ENCODE measurements around the gene RAB36.

Gene RAB36

DNA sequence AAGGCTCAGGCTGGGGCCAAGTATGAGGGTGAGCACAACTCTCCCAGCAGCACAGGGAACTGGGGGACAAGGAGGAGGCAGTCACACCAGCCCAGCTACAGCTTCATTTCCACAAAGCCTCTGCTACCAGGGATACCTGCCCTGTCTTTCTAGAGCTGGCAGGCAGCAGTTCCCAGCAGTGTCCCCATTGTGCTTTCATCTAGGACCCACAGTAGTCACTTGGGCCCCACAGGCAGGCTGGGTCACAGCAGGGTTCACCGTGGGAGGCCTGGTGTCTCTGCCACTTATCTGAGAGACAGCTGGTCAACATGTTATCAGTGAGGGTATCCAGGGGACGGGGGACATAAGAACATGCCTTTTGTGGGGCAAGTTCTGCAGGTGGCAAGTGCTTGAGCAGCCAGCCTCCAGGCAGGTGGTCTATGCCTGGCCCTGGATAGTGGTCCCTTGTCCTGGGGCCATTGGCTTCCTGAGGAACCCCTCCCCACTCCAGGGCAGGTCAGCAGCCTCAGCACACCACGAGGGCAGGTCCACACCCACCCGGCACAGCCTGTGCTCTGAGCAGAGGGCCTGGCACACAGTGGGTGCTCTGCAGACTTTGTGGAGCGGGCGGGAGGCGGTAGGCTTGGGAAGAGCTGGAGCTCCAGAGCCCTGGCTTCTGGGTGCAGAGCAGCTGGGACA lies 45.0 kb upstream of the RAB36 start:
- H3K4me3 ChIP-seq (replicated peaks; ENCODE audit: low read depth, low read length) = no peak overlapping the region
- no peak for DNase-seq (ENCODE audit: low read depth)
- TF ChIP-seq, protein P1, sequence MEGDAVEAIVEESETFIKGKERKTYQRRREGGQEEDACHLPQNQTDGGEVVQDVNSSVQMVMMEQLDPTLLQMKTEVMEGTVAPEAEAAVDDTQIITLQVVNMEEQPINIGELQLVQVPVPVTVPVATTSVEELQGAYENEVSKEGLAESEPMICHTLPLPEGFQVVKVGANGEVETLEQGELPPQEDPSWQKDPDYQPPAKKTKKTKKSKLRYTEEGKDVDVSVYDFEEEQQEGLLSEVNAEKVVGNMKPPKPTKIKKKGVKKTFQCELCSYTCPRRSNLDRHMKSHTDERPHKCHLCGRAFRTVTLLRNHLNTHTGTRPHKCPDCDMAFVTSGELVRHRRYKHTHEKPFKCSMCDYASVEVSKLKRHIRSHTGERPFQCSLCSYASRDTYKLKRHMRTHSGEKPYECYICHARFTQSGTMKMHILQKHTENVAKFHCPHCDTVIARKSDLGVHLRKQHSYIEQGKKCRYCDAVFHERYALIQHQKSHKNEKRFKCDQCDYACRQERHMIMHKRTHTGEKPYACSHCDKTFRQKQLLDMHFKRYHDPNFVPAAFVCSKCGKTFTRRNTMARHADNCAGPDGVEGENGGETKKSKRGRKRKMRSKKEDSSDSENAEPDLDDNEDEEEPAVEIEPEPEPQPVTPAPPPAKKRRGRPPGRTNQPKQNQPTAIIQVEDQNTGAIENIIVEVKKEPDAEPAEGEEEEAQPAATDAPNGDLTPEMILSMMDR (IDR thresholded peaks at IDR 0.05; ENCODE audit: low read length, missing control alignments) = no peak

DNA sequence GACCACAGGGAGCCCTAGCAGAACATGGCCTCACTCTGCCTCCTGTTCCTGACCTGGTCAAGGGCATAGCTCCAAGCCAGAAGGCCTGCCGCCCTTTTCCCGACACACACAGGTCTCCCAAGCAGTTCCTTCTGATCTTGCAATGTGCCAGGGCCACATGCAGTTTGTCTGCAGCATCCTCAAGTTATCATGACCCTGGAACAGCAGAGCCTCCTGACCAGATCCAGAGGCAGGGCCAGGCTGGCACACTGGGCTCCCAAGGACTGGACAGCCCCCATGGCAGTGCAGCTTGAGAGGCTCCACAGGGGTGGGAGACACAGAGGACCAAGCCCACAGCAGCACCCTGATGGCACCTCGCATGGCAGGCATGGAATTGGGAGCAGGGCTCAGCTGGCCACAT lies 43.8 kb upstream of the RAB36 start:
- no peak overlapping the region for H3K4me3 ChIP-seq (replicated peaks; ENCODE audit: low read depth, low read length)
- TF ChIP-seq, protein P1 (IDR thresholded peaks at IDR 0.05; ENCODE audit: low read length, missing control alignments) = no peak
- DNase-seq (ENCODE audit: low read depth) = no peak

DNA sequence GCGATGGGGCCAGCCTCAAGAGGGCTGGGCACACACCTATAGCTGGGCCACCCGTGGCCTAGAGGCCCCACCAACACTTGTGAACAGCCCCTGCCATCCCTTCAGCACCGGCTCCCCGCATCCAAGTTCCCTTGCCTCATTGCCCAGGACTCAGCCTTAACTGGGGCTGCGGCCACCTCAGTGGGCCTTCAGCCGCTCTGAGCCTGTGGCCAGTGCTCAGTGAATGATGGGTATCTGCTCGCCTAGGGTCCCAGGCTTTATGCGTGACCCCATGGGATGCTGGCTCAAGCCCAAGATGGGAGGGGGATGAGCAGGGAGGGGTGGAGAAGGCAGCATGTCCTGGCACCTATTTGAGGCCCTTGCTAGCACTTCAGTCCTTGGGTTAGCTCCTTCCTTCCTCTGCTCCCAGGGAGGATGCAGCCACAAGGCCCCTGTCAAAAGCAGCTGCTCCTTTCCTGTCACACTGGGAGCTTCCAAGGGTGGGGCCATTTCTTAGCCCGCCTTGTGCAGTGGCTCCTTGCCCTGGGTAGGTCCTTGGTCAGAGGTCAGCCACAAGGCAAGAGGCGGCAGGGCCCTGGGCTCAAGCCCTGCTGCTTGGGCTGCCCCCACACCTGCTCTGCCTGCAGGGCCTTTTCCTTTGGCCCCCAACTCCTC lies 43.1 kb upstream of the RAB36 start:
- no peak for DNase-seq (ENCODE audit: low read depth)
- no peak overlapping the region for H3K4me3 ChIP-seq (replicated peaks; ENCODE audit: low read depth, low read length)
- TF ChIP-seq, protein P1 (IDR thresholded peaks at IDR 0.05; ENCODE audit: low read length, missing control alignments) = no peak

DNA sequence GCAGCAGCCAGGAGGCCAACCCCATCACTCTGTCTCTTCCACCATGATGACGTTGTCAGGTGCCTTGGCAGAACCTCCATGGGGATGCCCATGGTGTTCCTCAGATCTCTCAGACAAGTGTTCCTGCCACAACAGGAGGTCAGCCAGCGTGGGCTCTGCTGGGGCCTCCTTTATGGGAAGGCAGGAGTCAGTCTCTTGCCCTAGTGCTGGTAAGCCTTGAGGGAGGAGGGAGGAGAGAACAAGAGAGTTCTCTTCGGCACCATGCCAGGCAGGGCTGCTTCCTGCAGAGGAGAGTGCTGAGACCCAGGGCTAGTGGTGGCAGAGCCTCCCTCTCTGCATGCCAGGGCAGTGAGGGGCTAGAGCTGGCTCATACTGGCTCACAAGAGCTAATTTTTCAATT lies 42.5 kb upstream of the RAB36 start:
- H3K4me3 ChIP-seq (replicated peaks; ENCODE audit: low read depth, low read length) = no peak overlapping the region
- TF ChIP-seq, protein P1 (IDR thresholded peaks at IDR 0.05; ENCODE audit: low read length, missing control alignments) = no peak
- DNase-seq (ENCODE audit: low read depth) = no peak

DNA sequence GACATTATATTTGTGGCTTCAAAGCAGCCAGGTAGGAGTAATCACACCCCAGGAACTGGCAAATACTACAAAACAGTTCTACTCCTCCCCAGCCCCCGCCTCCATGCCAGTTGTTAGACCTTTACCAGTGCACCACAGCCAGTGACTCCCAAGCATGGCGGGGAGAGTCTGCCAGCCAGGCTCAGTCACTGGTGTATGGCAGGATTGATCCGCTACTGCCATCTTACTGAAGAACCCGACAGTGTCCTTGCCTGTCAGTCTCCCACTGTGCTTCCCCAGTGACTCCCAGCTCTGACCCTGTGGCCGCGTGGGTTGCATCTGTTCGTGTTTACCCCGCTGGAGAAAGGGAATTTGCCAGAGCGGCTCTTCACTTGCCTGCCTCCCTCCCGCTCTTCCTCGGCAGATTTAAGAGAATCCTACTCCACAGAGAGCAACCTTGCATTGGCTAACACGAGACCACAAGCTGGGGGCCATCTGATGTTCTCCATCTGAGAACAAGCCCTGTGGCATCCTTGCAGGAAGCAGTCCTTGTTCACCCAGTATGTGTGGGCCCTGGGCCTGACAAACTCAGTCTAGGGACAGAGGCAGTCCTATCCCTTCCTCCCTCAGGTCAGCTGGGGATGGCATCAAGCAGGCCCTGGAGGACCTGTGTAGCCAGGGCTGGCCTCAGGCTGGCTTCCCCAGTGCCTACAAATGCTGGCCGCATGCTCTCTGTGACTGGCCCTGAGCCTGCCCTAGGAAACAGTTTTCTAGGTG lies 41.9 kb upstream of the RAB36 start:
- no peak for DNase-seq (ENCODE audit: low read depth)
- TF ChIP-seq, protein P1 (IDR thresholded peaks at IDR 0.05; ENCODE audit: low read length, missing control alignments) = no peak
- no peak overlapping the region for H3K4me3 ChIP-seq (replicated peaks; ENCODE audit: low read depth, low read length)

DNA sequence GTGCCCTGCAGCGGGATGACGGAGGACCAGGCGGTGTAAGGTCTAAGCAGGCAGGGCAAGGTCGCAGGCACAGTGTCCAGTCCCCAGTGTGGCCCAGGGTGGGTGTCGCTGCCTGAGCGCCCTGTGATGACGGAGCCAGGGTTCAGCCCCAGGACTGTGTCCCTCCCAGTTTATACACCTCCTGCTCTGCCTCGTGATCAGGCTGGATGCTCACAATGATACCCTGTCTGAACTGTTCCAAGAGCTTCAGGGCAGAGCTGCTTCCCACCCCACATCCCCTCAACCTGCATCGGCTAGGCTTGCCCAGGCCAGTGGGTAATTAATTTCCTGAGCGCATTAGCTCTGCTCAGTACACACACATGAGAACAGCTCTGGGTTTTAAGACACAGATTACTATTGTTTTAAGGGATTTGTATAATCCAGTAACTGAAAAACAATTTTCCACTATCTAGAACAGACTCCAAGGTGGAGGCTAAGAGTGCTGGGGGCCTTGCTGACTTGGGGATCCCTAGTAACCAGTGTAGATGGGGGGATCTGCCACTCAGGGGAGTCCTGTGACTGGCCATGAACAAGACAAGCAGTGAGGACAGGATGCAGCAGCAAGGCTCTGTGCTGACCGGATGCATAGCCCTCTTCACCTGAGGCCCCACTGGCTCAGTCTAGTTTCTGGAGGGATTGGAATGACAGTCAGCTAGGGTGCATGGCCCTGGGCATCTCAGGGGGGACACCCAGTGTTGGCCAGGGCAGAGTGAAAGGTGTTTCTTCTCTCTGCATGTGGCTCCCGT lies 40.9 kb upstream of the RAB36 start:
- no peak for DNase-seq (ENCODE audit: low read depth)
- TF ChIP-seq, protein P1 (IDR thresholded peaks at IDR 0.05; ENCODE audit: low read length, missing control alignments) = no peak
- no peak overlapping the region for H3K4me3 ChIP-seq (replicated peaks; ENCODE audit: low read depth, low read length)

Measured in fibroblast of pulmonary artery (primary cell).